GM12878 (cell line): Measurements from ENCODE around the gene DGKI. TPM values are rescaled to one million over a fixed set of nuclear protein-coding genes. Genes with fewer than 3 reads are reported as not detected.

Source experiments
- ATAC-seq: fragments of 200-7000 bp; cut with Tn5 transposase; 3 replicates; pipeline ENCODE4 v1.9.1; 2020; ENCODE audit warnings: mild to moderate bottlenecking, moderate library complexity
- BruUV-seq: library from RNA; stranded (reverse); fragments of 400-500 nt; replicated peaks from 2 replicates; lab custom pipeline; 2021; lab: Mats Ljungman, UMichigan
- CTCF ChIA-PET: fragments of 300-600 bp; sonication (Branson Sonifier 250); formaldehyde crosslinking; extraction: SDS; loops from one replicate; lab custom pipeline; 2021; ENCODE audit warnings: inconsistent platforms; lab: Yijun Ruan, JAX
- POLR2A ChIA-PET: fragments of 350-600 bp; formaldehyde crosslinking; extraction: SDS; loops from one replicate; lab custom pipeline; 2021; ENCODE audit warnings: inconsistent platforms; lab: Charles Lee
- RAD21 ChIA-PET: fragments of 300-600 bp; sonication (Branson Sonifier 250); formaldehyde crosslinking; loops from one replicate; lab custom pipeline; 2023; ENCODE audit warnings: antibody characterized with exemption; ENCODE audit not compliant: unreplicated experiment; lab: Charles Lee
- SMC1A ChIA-PET: fragments of 300-600 bp; sonication (Branson Sonifier 250); formaldehyde crosslinking; loops from one replicate; lab custom pipeline; 2023; ENCODE audit not compliant: unreplicated experiment, uncharacterized antibody; lab: Charles Lee
- DNase-seq: peaks from one replicate; pipeline ENCODE4 v3.0.0-alpha.2; 2011; ENCODE audit warnings: low read depth, low spot score
- FAIRE-seq: peaks from 3 replicates; lab custom pipeline; 2011; peaks lifted over from hg19 to GRCh38; lab: Jason Lieb, UNC
- H2AFZ ChIP-seq: 2 replicates; pipeline ENCODE4 v1.6.0; 2011; ENCODE audit warnings: low read depth, low read length, control low read depth; ENCODE audit not compliant: control insufficient read depth
- H3K27ac ChIP-seq: 2 replicates; pipeline ENCODE4 v1.5.1; 2011; ENCODE audit warnings: control low read depth; ENCODE audit not compliant: control insufficient read depth, insufficient read depth
- H3K27me3 ChIP-seq, 2 experiments: replicated peaks in 1 of 2; 2 replicates each; pipeline versions ENCODE4 v1.6.0 to v1.6.1; 2011; ENCODE audit warnings: low read length in 1 of 2; ENCODE audit not compliant: control insufficient read depth in 2 of 2, insufficient read depth in 2 of 2
- H3K36me3 ChIP-seq, 2 experiments: 2 replicates each; pipeline ENCODE4 v1.5.1; 2011; ENCODE audit warnings: low read length in 1 of 2; ENCODE audit not compliant: control insufficient read depth in 2 of 2, insufficient read depth in 2 of 2
- H3K4me1 ChIP-seq: 2 replicates; pipeline ENCODE4 v1.6.1; 2011; ENCODE audit warnings: mild to moderate bottlenecking, low read length, moderate library complexity, mixed read lengths; ENCODE audit not compliant: control insufficient read depth, insufficient read depth
- H3K4me2 ChIP-seq: 2 replicates; pipeline ENCODE4 v1.6.0; 2011; ENCODE audit warnings: control low read depth; ENCODE audit not compliant: control insufficient read depth, insufficient read depth
- H3K4me3 ChIP-seq: fragments of 200-600 bp; sonication (generic); 2 replicates; pipeline ENCODE4 v1.5.1; 2016
- H3K79me2 ChIP-seq: 2 replicates; pipeline ENCODE4 v1.6.0; 2011; ENCODE audit warnings: low read length; ENCODE audit not compliant: control insufficient read depth, insufficient read depth
- H3K9ac ChIP-seq: 2 replicates; pipeline ENCODE4 v1.8.0; 2011; ENCODE audit warnings: low read length, control low read depth, mixed read lengths; ENCODE audit not compliant: control insufficient read depth, insufficient read depth
- H3K9me3 ChIP-seq: replicated peaks from 3 replicates; pipeline ENCODE4 v1.5.1; 2011; ENCODE audit warnings: mild to moderate bottlenecking, low read length; ENCODE audit not compliant: control insufficient read depth, insufficient read depth
- H4K20me1 ChIP-seq: 2 replicates; pipeline ENCODE4 v1.6.0; 2011; ENCODE audit not compliant: control insufficient read depth, insufficient read depth
- CBX3 ChIP-seq: fragments of 200-600 bp; sonication (generic); IDR thresholded peaks from 2 replicates; pipeline ENCODE4 v1.6.1; 2016; ENCODE audit warnings: low read depth, borderline replicate concordance
- EP300 ChIP-seq, 2 experiments: fragments of 150-350 bp in 1 of 2; IDR thresholded peaks; 2 replicates each; pipeline ENCODE4 v1.6.1; 2011 to 2012; ENCODE audit warnings: low read depth in 2 of 2, low read length in 2 of 2, borderline replicate concordance in 1 of 2, improper control_type of control experiment in 1 of 2, inconsistent platforms in 1 of 2; ENCODE audit not compliant: control insufficient read depth in 1 of 2
- GABPA ChIP-seq: IDR thresholded peaks from 2 replicates; pipeline ENCODE4 v1.6.1; 2014; ENCODE audit warnings: antibody characterized with exemption, low read depth, mild to moderate bottlenecking, inconsistent platforms
- RAD21 ChIP-seq: IDR thresholded peaks from 2 replicates; pipeline ENCODE4 v1.6.1; 2011; ENCODE audit warnings: mild to moderate bottlenecking, low read depth, low read length, moderate library complexity; ENCODE audit not compliant: insufficient read depth
- REST ChIP-seq: IDR thresholded peaks from 2 replicates; pipeline ENCODE4 v1.6.1; 2012; ENCODE audit warnings: mild to moderate bottlenecking, low read depth, low read length
- SPI1 ChIP-seq: IDR thresholded peaks from 2 replicates; pipeline ENCODE4 v1.6.1; 2011; ENCODE audit warnings: low read depth, mild to moderate bottlenecking, low read length, moderate library complexity, borderline replicate concordance; ENCODE audit not compliant: insufficient read depth
- ZBTB11 ChIP-seq: fragments of 450-650 bp; formaldehyde crosslinking; IDR thresholded peaks from 2 replicates; pipeline ENCODE4 v1.5.0; 2022; ENCODE audit warnings: mild to moderate bottlenecking, missing genetic modification characterization
- WGBS: methylation state at CpG from one replicate; pipeline ENCODE4 v1.1.6; 2016; ENCODE audit warnings: low lambda C conversion rate; ENCODE audit not compliant: insufficient replicate concordance, insufficient coverage; ENCODE audit errors: missing lambda C conversion rate; 5-methylcytosine and 5-hydroxymethylcytosine counted together
- in situ Hi-C: fragments of 300-500 bp; cut with MboI; formaldehyde crosslinking; loops from 9 replicates; pipeline ENCODE4 v1.14.3; 2018; ENCODE audit warnings: mixed read lengths
- intact Hi-C: fragments of 100-400 bp; cut with micrococcal nuclease; formaldehyde crosslinking; loops from one replicate; pipeline ENCODE4 v1.14.2; 2022; ENCODE audit not compliant: unreplicated experiment
- polyA plus RNA-seq, 11 experiments: library from polyadenylated mRNA; depleted of rRNA in 4 of 11; unstranded in 6 of 11; stranded (reverse) in 5 of 11; fragments of >200 nt; fragmentation: Nextera tagmentation in 4 of 11; fragmentation: Illumina TruSeq in 1 of 11; extraction: Ambion mirVana in 4 of 11; extraction: Trizol in 1 of 11; gene quantifications; 1 replicate in 1 of 11; 2 replicates in 10 of 11; pipeline versions ENCODE4 v1.2.1 to v1.2.3, GENCODE V29; 2011 to 2016; ENCODE audit warnings: inconsistent platforms in 2 of 11, missing spikeins in 2 of 11, low read depth in 1 of 11
- total RNA-seq, 4 experiments: library from RNA; depleted of rRNA in 3 of 4; stranded (reverse); fragments of >200 nt in 3 of 4; fragmentation: Illumina TruSeq in 1 of 4; extraction: Trizol in 1 of 4; gene quantifications; 2 replicates each; pipeline versions ENCODE4 v1.2.1 to v1.2.3, GENCODE V29; 2013 to 2021

The DGKI gene
- total and polyA plus RNA-seq, 10 of the 15 experiments (the other 5 are each of a cell fraction or from before 2014, with no cell fraction given) = 10.4 to 37.1 (median 22.1) TPM

GRCh38 chr7:137891016-137891655 is 44.4 kb upstream of the DGKI start:
- ChIA-PET SMC1A (interaction anchor here (0.9 to 2.0 kb wide), 12 partner anchors 13 to 235 kb away, joined by 3 to 15 read pairs (median 5); no protein-coding TSS in a partner anchor), RAD21 (interaction anchor here (0.9 to 7.3 kb wide), 4 partner anchors 12 to 234 kb away, joined by 3 to 61 read pairs (median 19); no protein-coding TSS in a partner anchor), CTCF (interaction anchor here (0.6 to 11.5 kb wide), 11 partner anchors 10 to 236 kb away, joined by 3 to 137 read pairs (median 4); partner anchors contain the start of gene DGKI), POLR2A (interaction anchor here (0.6 to 1.3 kb wide), 3 partner anchors 51 to 223 kb away, joined by 3 read pairs; no protein-coding TSS in a partner anchor)
- ATAC-seq = no peak
- 85% methylated on average over 4 of the region's 4 CpGs for WGBS
- peaks cover 6% of the 10 kb centered on the region; the same call in 2 of the 3 replicates for H3K9me3 ChIP-seq
- no peaks in the 10 kb centered on the region for H4K20me1 ChIP-seq
- H3K36me3 ChIP-seq = peaks cover 5 to 53% of the 10 kb centered on the region in 2 experiments
- intact Hi-C loops (no loop called here), in situ Hi-C loops (no loop called here)
- no peaks in the 10 kb centered on the region for H3K79me2 ChIP-seq
- no peak for DNase-seq
- no peaks in the 10 kb centered on the region for H3K27me3 ChIP-seq
- no peak for FAIRE-seq
- no peak overlapping the region for H3K4me2 ChIP-seq
- no peak overlapping the region for H3K9ac ChIP-seq
- H3K27ac ChIP-seq = no peak overlapping the region
- H3K4me1 ChIP-seq = peaks cover 32% of the 10 kb centered on the region
- no TSS peak for BruUV-seq
- no peak for TF ChIP-seq GABPA
- no peak for TF ChIP-seq ZBTB11
- TF ChIP-seq SPI1 = no peak
- TF ChIP-seq REST = no peak
- no peak for TF ChIP-seq EP300 (IDR thresholded peaks at IDR 0.05; ENCODE audit: borderline replicate concordance in 1 of 2, control insufficient read depth in 1 of 2, low read depth in 2 of 2, low read length in 2 of 2)
- TF ChIP-seq RAD21 = no peak
- TF ChIP-seq CBX3 = no peak
- no peak overlapping the region for H2AFZ ChIP-seq
- H3K4me3 ChIP-seq = no peak overlapping the region
